NCI-H1092 treated with DMSO at 0.1 percent for 48 hours (cell line): ENCODE measurements around the gene PTGES3L.

ENCODE experiments used
- DNase-seq: peaks from one replicate; lab custom pipeline; 2025; lab: John Stamatoyannopoulos, UW

Gene PTGES3L

GRCh38 chr17:42979511-42980273 is at the start of gene PTGES3L:
TSS of gene PTGES3L (minus strand) at chr17:42980080. CDS start at chr17:42980053, 27 bp downstream.
- DNase-seq, result peak; percentile 68

GRCh38 chr17:43028221-43028861 is 48.5 kb upstream of the PTGES3L start:
- no peak for DNase-seq

- DNase-seq, result no peak
Observed at GRCh38 chr17:43027091-43028032, 47.5 kb upstream of the PTGES3L start.

GRCh38 chr17:43026595-43026994 is 46.7 kb upstream of the PTGES3L start:
- no peak for DNase-seq

- no peak for DNase-seq
Observed at GRCh38 chr17:43025766-43026537, 46.1 kb upstream of the PTGES3L start.

- DNase-seq, result no peak
Observed at GRCh38 chr17:43025290-43025657, 45.4 kb upstream of the PTGES3L start.

- DNase-seq, result peak; percentile 90
Observed at GRCh38 chr17:43024407-43025289, 44.8 kb upstream of the PTGES3L start, which contains the start of gene RND2. TSS of gene RND2 (plus strand) at chr17:43025231. CDS start at chr17:43025348, 117 bp downstream.

GRCh38 chr17:43021741-43022512 is 42.0 kb upstream of the PTGES3L start, which contains the start of gene VAT1:
TSS of gene VAT1 (minus strand) at chr17:43022385. CDS start at chr17:43022322, 63 bp downstream.
- DNase-seq, result peak; percentile 61

- peak; percentile 32 for DNase-seq
Observed at GRCh38 chr17:43020789-43021740, 41.2 kb upstream of the PTGES3L start.

GRCh38 chr17:43020030-43020621 is 40.2 kb upstream of the PTGES3L start:
- no peak for DNase-seq

GRCh38 chr17:43019418-43019817 is 39.5 kb upstream of the PTGES3L start:
- DNase-seq, result no peak

GRCh38 chr17:43018932-43019331 is 39.1 kb upstream of the PTGES3L start:
- DNase-seq, result no peak

- DNase-seq, result no peak
Observed at GRCh38 chr17:43018008-43018853, 38.4 kb upstream of the PTGES3L start.

- DNase-seq, result no peak
Observed at GRCh38 chr17:43016216-43016615, 36.3 kb upstream of the PTGES3L start.

GRCh38 chr17:43015579-43015978 is 35.7 kb upstream of the PTGES3L start:
- no peak for DNase-seq

- no peak for DNase-seq
Observed at GRCh38 chr17:43014649-43015542, 35.0 kb upstream of the PTGES3L start.
